ENCODE measurements around the gene PDZD8.
A peak's percentile ranks its signal among the peaks of the same experiment; 100 is the strongest.

PDZD8 gene

DNA sequence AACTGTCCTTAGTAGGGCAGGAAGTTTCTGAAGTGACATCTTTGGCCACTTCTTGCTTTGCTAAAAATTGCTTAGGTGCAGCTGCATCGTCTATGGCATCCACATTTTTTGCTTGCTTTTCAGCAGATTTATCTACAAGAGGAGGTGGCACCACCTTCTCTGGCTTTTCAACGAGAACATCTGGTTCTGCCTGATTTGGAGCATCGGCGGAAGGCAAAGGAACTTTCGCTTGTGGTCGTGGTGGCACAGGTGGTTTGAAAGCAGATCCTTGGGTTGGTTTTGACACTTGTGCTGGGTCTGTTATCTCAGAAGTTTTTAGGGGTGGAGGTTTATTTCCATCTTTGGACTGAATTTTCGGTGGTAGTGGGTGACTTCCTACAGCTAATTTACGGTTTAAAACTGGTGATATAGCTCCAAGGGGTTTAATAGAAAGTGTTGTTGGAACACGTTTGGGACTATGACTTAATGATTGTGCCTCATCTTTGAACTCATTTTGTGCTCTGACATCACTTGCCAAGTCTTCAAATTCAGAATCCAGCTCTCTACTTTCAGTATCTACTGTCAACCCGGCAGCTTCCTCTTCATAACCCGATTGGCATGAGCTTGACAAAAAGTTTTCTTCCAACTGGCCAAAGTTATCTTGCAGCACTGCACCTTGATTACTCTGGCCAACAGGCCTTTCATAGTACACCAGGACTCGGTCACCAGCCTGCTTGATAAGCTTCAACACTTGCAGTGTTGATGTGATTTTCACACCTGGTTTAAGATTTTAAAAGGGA is 90.3 kb downstream of the PDZD8 start:
- FAIRE-seq (peak; percentile 52), DNase-seq (ENCODE audit: insufficient read length, low spot score) (no peak)
- TF ChIP-seq POLR2A (IDR thresholded peaks at IDR 0.05; ENCODE audit: low read depth, low read length) (no peak), PAX5 (IDR thresholded peaks at IDR 0.05; ENCODE audit: insufficient read depth, low read length, severe bottlenecking) (no peak), POLR2AphosphoS5 (IDR thresholded peaks at IDR 0.05; ENCODE audit: low read depth, low read length) (no peak), POU2F2 (IDR thresholded peaks at IDR 0.05; ENCODE audit: low read depth, low read length) (no peak), SPI1 (IDR thresholded peaks at IDR 0.05; ENCODE audit: low read depth, low read length) (no peak), TAF1 (IDR thresholded peaks at IDR 0.05; ENCODE audit: low read depth, low read length) (no peak)

DNA sequence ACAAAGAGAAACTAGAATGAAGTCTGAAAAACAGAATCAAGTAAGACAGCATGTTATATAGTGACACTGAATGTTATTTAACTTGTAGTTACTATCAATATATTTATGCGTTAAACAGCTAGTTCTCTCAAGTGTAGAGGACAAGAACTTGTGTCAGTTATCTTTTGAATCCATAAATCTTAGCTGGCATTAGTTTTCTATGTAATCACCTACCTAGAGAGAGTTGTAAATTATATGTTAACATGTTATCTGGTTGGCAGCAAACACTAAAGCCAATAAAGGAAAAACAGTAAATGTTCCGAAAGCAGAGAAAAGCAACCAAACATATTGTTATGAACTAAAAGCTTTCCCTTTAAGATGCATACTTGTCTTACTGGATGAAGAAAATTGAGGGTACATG is 97.6 kb downstream of the PDZD8 start:
- no peak for TF ChIP-seq POLR2A (IDR thresholded peaks at IDR 0.05; ENCODE audit: low read depth, low read length)
- no peak for TF ChIP-seq POLR2AphosphoS5 (IDR thresholded peaks at IDR 0.05; ENCODE audit: low read depth, low read length)
- no peak for TF ChIP-seq POU2F2 (IDR thresholded peaks at IDR 0.05; ENCODE audit: low read depth, low read length)
- no peak for TF ChIP-seq SPI1 (IDR thresholded peaks at IDR 0.05; ENCODE audit: low read depth, low read length)
- no peak for TF ChIP-seq PAX5 (IDR thresholded peaks at IDR 0.05; ENCODE audit: insufficient read depth, low read length, severe bottlenecking)
- no peak for TF ChIP-seq TAF1 (IDR thresholded peaks at IDR 0.05; ENCODE audit: low read depth, low read length)
- FAIRE-seq (no peak), DNase-seq (ENCODE audit: insufficient read length, low spot score) (no peak)

DNA sequence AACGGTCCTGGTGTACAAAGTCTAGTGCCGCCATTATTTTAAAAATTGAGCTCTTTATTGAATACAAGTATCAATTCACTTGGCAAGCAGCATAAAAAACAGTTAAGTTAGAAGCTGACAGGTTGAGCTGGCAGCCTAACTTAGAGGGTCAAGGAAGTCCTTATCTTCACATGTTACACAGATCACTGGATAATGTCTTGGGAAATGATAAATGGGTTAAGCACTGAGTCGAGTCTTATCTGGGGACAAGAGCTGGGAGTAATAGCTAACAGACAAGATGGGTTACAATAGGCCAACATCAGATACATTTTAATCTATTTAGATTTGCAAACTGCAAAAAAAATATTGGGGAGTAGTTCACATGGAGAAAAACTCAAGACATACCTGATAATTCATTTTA is 100.1 kb downstream of the PDZD8 start:
- DNase-seq (ENCODE audit: insufficient read length, low spot score), result no peak
- no peak for TF ChIP-seq POU2F2 (IDR thresholded peaks at IDR 0.05; ENCODE audit: low read depth, low read length)
- no peak for FAIRE-seq

DNA sequence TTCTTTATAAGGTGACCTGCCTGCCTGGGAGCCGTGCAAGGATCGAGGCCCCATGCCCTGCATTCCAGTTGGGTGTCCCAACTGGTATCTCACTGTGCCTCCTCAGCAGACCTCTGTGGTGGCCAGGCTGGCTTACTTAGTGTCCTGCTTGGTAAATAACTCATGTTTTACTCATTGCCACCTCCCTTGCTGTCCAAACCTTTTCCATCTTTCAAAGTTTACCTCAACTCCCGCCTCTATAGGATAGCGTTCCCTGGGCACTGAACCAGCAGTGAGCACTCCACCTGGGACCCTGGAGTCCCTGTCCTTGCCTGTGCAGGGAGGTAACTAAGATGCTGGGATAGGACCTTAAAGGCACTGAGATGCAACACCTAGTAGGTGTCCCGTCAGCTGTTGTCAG is 100.7 kb downstream of the PDZD8 start:
- TF ChIP-seq POLR2AphosphoS5 (IDR thresholded peaks at IDR 0.05; ENCODE audit: low read depth, low read length) (no peak), PAX5 (IDR thresholded peaks at IDR 0.05; ENCODE audit: insufficient read depth, low read length, severe bottlenecking) (no peak), POU2F2 (IDR thresholded peaks at IDR 0.05; ENCODE audit: low read depth, low read length) (no peak), POLR2A (IDR thresholded peaks at IDR 0.05; ENCODE audit: low read depth, low read length) (no peak), TAF1 (IDR thresholded peaks at IDR 0.05; ENCODE audit: low read depth, low read length) (no peak), SPI1 (IDR thresholded peaks at IDR 0.05; ENCODE audit: low read depth, low read length) (no peak)
- FAIRE-seq (no peak), DNase-seq (ENCODE audit: insufficient read length, low spot score) (no peak)

DNA sequence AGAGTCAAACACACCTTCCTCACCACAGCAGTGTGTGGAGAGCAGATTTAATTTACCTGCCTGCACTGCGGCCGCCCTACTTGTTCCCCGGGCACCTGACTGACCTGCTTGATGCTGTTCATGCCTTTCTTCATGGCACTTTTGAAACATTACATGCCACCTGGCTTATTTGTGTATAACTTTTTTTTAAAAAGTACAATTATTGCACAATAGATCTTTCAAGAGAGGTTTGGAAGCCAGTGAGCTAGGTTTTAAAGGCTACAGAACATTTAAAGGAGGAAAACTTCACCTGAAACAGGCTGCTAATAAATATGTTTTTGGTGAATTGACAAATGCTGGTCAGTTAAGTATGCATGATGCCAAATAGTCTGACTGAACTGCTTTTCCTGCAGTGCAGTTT is 101.3 kb downstream of the PDZD8 start:
- FAIRE-seq, result no peak
- TF ChIP-seq TAF1 (IDR thresholded peaks at IDR 0.05; ENCODE audit: low read depth, low read length) (no peak), POU2F2 (IDR thresholded peaks at IDR 0.05; ENCODE audit: low read depth, low read length) (no peak), PAX5 (IDR thresholded peaks at IDR 0.05; ENCODE audit: insufficient read depth, low read length, severe bottlenecking) (no peak), POLR2A (IDR thresholded peaks at IDR 0.05; ENCODE audit: low read depth, low read length) (no peak), SPI1 (IDR thresholded peaks at IDR 0.05; ENCODE audit: low read depth, low read length) (no peak), POLR2AphosphoS5 (IDR thresholded peaks at IDR 0.05; ENCODE audit: low read depth, low read length) (no peak)
- no peak for DNase-seq (ENCODE audit: insufficient read length, low spot score)

DNA sequence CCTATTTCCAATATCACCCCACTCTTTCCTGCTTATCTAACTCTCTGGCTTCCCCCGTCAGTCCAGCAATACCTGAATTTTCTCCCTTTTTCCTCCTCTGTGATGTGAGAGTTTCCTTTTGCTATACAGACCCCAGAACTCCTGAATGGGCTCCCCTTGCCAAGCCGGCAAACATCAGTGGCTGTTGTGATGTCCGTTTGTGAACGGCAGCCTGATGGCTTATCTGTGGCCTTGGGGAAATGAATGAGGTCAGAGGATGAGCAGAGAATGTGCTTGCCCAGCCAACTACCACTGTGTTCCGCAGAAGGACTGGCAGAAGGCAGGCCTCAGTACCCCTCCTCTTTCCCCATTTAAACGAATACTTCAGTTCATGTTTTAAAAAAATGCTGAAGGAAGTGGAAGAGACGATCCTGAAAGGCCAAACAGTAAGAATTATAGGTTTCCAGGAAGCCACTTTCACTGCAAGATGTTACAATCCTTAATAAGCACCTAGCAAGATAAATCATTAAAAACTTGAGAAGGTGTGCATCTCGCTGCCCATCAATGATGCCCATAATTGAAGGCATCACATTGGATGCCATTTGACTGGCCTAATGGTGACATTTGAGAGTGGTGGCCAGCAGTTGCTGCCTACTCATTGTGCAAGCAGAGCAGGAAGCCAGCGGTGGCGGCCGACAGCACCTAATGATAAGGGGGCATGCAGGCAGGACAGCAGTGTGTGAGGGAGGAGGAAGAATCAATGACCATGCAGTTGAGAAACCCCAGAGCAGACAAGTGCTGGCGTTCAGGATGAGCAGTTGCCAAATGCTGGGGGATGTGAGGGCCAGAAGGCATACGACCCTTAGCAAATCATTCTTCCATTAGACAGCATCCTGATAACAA is 102.8 kb downstream of the PDZD8 start:
- TF ChIP-seq POLR2AphosphoS5 (IDR thresholded peaks at IDR 0.05; ENCODE audit: low read depth, low read length) (no peak), POLR2A (IDR thresholded peaks at IDR 0.05; ENCODE audit: low read depth, low read length) (no peak), POU2F2 (IDR thresholded peaks at IDR 0.05; ENCODE audit: low read depth, low read length) (no peak), PAX5 (IDR thresholded peaks at IDR 0.05; ENCODE audit: insufficient read depth, low read length, severe bottlenecking) (no peak), SPI1 (IDR thresholded peaks at IDR 0.05; ENCODE audit: low read depth, low read length) (no peak), TAF1 (IDR thresholded peaks at IDR 0.05; ENCODE audit: low read depth, low read length) (no peak)
- no peak for FAIRE-seq
- no peak for DNase-seq (ENCODE audit: insufficient read length, low spot score)

DNA sequence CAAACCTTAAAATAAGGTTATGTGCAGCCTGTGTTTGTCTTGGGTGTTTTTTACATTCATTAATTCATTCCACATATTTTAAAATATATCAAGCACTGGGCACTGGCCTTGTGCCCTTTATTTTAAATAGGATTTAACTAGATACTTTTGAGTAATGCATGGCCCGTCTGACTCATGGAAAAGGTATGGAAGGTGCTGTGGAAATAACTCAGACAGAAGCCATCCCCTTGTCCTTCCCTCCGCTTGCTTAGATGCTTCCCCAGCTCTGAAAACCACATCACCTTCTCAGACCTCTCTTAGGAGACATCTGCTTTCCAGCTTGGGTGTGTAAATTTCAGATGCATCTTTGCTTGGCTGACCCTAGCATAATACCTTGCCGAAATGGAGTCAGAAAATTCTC is 103.8 kb downstream of the PDZD8 start:
- no peak for FAIRE-seq
- DNase-seq (ENCODE audit: insufficient read length, low spot score), result no peak

DNA sequence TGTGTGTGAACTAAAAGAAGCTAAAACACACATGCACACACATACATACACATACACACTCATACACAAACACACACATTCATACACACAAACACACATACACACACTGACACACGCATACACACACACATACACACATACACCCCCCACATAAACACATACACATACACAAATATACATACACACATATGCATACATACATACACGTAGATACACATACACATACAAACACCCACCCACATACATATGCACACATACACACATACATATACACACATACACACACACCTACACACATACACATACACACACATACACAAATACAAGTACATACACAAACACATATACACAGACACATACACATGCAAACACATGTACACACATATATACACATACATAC is 106.3 kb downstream of the PDZD8 start:
- FAIRE-seq, result no peak
- TF ChIP-seq PAX5 (IDR thresholded peaks at IDR 0.05; ENCODE audit: insufficient read depth, low read length, severe bottlenecking) (no peak), SPI1 (IDR thresholded peaks at IDR 0.05; ENCODE audit: low read depth, low read length) (no peak), TAF1 (IDR thresholded peaks at IDR 0.05; ENCODE audit: low read depth, low read length) (no peak), POLR2A (IDR thresholded peaks at IDR 0.05; ENCODE audit: low read depth, low read length) (no peak), POU2F2 (IDR thresholded peaks at IDR 0.05; ENCODE audit: low read depth, low read length) (no peak), POLR2AphosphoS5 (IDR thresholded peaks at IDR 0.05; ENCODE audit: low read depth, low read length) (no peak)
- DNase-seq (ENCODE audit: insufficient read length, low spot score), result no peak

More for the DNA sequence above, 103.8 kb downstream of the PDZD8 start:
- no peak for TF ChIP-seq POU2F2 (IDR thresholded peaks at IDR 0.05; ENCODE audit: low read depth, low read length)
- no peak for TF ChIP-seq TAF1 (IDR thresholded peaks at IDR 0.05; ENCODE audit: low read depth, low read length)
- no peak for TF ChIP-seq POLR2AphosphoS5 (IDR thresholded peaks at IDR 0.05; ENCODE audit: low read depth, low read length)

DNA sequence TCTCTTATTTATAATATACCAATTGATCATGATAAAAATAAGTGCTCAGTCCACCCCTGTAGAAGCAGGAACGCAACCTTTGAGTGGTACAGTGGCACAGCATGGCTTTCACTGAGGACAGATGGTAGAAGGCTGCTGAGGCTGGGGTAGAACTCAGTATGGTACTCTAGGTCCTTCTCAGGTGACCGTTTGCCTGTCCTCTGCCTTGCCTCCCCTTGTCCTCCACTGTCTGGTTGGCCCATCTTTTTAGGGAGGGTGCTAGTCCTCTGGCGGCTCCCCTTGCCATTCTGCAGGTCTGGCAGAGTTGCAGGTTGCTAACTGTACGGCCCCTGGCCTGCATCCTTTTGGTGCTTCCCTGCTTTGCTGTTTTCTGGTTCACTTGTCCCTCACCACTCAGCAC is 107.0 kb downstream of the PDZD8 start:
- DNase-seq (ENCODE audit: insufficient read length, low spot score) (no peak), FAIRE-seq (no peak)
- TF ChIP-seq TAF1 (IDR thresholded peaks at IDR 0.05; ENCODE audit: low read depth, low read length) (no peak), POU2F2 (IDR thresholded peaks at IDR 0.05; ENCODE audit: low read depth, low read length) (no peak), POLR2AphosphoS5 (IDR thresholded peaks at IDR 0.05; ENCODE audit: low read depth, low read length) (no peak), POLR2A (IDR thresholded peaks at IDR 0.05; ENCODE audit: low read depth, low read length) (no peak), SPI1 (IDR thresholded peaks at IDR 0.05; ENCODE audit: low read depth, low read length) (no peak), PAX5 (IDR thresholded peaks at IDR 0.05; ENCODE audit: insufficient read depth, low read length, severe bottlenecking) (no peak)

Data from GM12891 (cell line).